K562 (cell line): ENCODE measurements around the gene SCARF2.

ENCODE experiments used
- CTCF ChIP-seq, 3 experiments: IDR thresholded peaks in 2 of 3; conservative IDR thresholded peaks in 1 of 3; 2 replicates each; pipeline ENCODE4 v1.5.1; 2011 to 2012; ENCODE audit warnings: low read length in 3 of 3, mild to moderate bottlenecking in 3 of 3, control low read depth in 2 of 3, improper control_type of control experiment in 1 of 3, inconsistent platforms in 1 of 3, low read depth in 1 of 3, mixed read lengths in 1 of 3, moderate library complexity in 1 of 3; ENCODE audit not compliant: insufficient read depth in 2 of 3
- LCOR ChIP-seq: sonication (generic); formaldehyde crosslinking; IDR thresholded peaks from 2 replicates; pipeline ENCODE4 v1.8.0; 2022; ENCODE audit warnings: mild to moderate bottlenecking, missing genetic modification reagents
- NCOR1 ChIP-seq: fragments of 450-650 bp; IDR thresholded peaks from 2 replicates; pipeline ENCODE4 v1.6.1; 2016; ENCODE audit warnings: mild to moderate bottlenecking, moderate library complexity
- TFAM ChIP-seq: fragments of 250-450 bp; sonication (Bioruptor Pico); conservative IDR thresholded peaks from 2 replicates; pipeline ENCODE4 v1.5.0; 2021; ENCODE audit warnings: mild to moderate bottlenecking, moderate library complexity
- ZEB2 ChIP-seq: fragments of 450-650 bp; IDR thresholded peaks from 2 replicates; pipeline ENCODE4 v1.6.1; 2016
- TF ChIP-seq, protein P1 (sequence below), 2 experiments: fragments of 450-650 bp; formaldehyde crosslinking in 1 of 2; IDR thresholded peaks; 2 replicates each; pipeline versions ENCODE4 v1.4.0 to v1.6.1; 2014 to 2020; ENCODE audit warnings: mild to moderate bottlenecking in 2 of 2, borderline replicate concordance in 1 of 2, low read depth in 1 of 2

DNA sequence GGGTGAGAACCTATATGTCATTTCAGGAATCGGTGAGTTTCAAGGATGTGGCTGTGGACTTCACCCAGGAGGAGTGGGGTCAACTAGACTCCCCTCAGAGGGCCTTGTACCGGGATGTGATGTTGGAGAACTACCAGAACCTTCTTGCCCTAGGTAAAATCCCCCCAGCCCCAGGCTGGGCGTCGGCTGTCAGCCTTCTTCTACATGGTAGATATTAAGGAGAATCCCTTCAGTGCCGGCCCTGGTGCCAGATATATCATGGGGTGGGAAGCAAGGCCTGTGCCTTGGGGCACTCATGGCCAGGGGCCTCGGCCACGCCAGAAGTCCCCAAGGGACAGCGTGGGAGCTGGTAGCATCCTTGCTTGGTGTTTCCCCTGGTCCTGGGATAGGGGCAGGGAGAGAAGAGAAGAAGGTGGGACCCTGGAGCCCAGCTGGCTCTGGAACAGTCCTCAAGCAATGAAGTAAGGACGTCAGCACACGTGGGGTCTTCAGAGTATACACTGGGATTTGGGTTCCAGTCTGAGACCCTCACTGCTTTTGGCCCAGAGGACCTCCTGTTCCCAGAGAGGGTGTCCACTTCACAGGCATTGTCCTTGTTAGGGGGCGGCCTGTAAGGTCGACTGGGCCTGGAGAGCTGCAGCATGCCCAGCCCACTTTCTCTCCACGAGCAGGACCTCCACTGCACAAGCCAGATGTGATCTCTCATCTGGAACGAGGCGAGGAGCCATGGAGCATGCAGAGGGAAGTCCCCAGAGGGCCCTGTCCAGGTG lies 36.8 kb downstream of the SCARF2 start:
- no peak for TF ChIP-seq LCOR
- TF ChIP-seq ZEB2: no peak
- TF ChIP-seq, protein P1, sequence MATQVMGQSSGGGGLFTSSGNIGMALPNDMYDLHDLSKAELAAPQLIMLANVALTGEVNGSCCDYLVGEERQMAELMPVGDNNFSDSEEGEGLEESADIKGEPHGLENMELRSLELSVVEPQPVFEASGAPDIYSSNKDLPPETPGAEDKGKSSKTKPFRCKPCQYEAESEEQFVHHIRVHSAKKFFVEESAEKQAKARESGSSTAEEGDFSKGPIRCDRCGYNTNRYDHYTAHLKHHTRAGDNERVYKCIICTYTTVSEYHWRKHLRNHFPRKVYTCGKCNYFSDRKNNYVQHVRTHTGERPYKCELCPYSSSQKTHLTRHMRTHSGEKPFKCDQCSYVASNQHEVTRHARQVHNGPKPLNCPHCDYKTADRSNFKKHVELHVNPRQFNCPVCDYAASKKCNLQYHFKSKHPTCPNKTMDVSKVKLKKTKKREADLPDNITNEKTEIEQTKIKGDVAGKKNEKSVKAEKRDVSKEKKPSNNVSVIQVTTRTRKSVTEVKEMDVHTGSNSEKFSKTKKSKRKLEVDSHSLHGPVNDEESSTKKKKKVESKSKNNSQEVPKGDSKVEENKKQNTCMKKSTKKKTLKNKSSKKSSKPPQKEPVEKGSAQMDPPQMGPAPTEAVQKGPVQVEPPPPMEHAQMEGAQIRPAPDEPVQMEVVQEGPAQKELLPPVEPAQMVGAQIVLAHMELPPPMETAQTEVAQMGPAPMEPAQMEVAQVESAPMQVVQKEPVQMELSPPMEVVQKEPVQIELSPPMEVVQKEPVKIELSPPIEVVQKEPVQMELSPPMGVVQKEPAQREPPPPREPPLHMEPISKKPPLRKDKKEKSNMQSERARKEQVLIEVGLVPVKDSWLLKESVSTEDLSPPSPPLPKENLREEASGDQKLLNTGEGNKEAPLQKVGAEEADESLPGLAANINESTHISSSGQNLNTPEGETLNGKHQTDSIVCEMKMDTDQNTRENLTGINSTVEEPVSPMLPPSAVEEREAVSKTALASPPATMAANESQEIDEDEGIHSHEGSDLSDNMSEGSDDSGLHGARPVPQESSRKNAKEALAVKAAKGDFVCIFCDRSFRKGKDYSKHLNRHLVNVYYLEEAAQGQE (IDR thresholded peaks at IDR 0.05; ENCODE audit: borderline replicate concordance): no peak
- TF ChIP-seq, protein P1 (CRISPR knock-in tag; IDR thresholded peaks at IDR 0.05; ENCODE audit: low read depth): no peak
- TF ChIP-seq NCOR1: no peak
- TF ChIP-seq CTCF (IDR thresholded peaks at IDR 0.05 in 2 of 3, conservative IDR thresholded peaks at IDR 0.05 in 1 of 3; ENCODE audit: insufficient read depth in 2 of 3, low read depth in 1 of 3, low read length in 3 of 3): no peak
- TF ChIP-seq TFAM (CRISPR knock-in tag): no peak
